C4-2B (cell line): ENCODE results near the gene ERBB3.

Experiments
- H3K27ac ChIP-seq: fragments of 450-650 bp; 2 replicates; pipeline ENCODE4 v1.5.1; 2017
- CTCF ChIP-seq: fragments of 450-650 bp; conservative IDR thresholded peaks from 2 replicates; pipeline ENCODE4 v1.5.1; 2017; ENCODE audit warnings: mild to moderate bottlenecking
- ZFX ChIP-seq: fragments of 450-650 bp; IDR thresholded peaks from 2 replicates; pipeline ENCODE4 v1.6.1; 2017

ERBB3 gene

GRCh38 chr12:56121204-56121870 lies 41.4 kb downstream of the ERBB3 start:
- TF ChIP-seq CTCF (no peak), ZFX (no peak)
- H3K27ac ChIP-seq = no peak overlapping the region

GRCh38 chr12:56122637-56123036 lies 42.7 kb downstream of the ERBB3 start:
- TF ChIP-seq ZFX (no peak), CTCF (no peak)
- H3K27ac ChIP-seq = no peak overlapping the region

GRCh38 chr12:56124133-56124532 lies 44.2 kb downstream of the ERBB3 start:
- no peak overlapping the region for H3K27ac ChIP-seq
- TF ChIP-seq CTCF (no peak), ZFX (no peak)

- no peak overlapping the region for H3K27ac ChIP-seq
- TF ChIP-seq ZFX (no peak), CTCF (no peak)
Measured at GRCh38 chr12:56126732-56127239, 46.8 kb downstream of the ERBB3 start.

GRCh38 chr12:56127485-56127887 lies 47.5 kb downstream of the ERBB3 start:
- TF ChIP-seq CTCF = no peak
- no peak for TF ChIP-seq ZFX
- H3K27ac ChIP-seq = peak overlapping the region; percentile 81

GRCh38 chr12:56127888-56128669 lies 48.1 kb downstream of the ERBB3 start, which contains the start of gene ESYT1:
ESYT1 (plus strand) TSS chr12:56128267; CDS start chr12:56128320, 53 bp downstream.
- peak within 1 kb of the TSS; percentile 81 for H3K27ac ChIP-seq
- TF ChIP-seq ZFX (no peak; the same call in 1 of the 2 replicates), CTCF (no peak)

GRCh38 chr12:56128670-56129205 lies 48.8 kb downstream of the ERBB3 start:
- peak overlapping the region; percentile 81 for H3K27ac ChIP-seq
- TF ChIP-seq ZFX (no peak), CTCF (no peak)
